H1 (cell line): Measurements from ENCODE around the gene ETFBKMT. TPM values are rescaled to one million over a fixed set of nuclear protein-coding genes. Genes with fewer than 3 reads are reported as not detected.
"Not testable (repeated sequence)": the region's sequence is repeated elsewhere in the genome, so short reads cannot be mapped to it uniquely, and the experiment has no call there.

Experiments used
- CTCF ChIA-PET: fragments of 300-600 bp; sonication (Branson Sonifier 250); formaldehyde crosslinking; loops from one replicate; lab custom pipeline; 2021; ENCODE audit not compliant: partially characterized antibody; lab: Charles Lee
- POLR2A ChIA-PET: fragments of 300-600 bp; sonication (Branson Sonifier 250); formaldehyde crosslinking; loops from one replicate; lab custom pipeline; 2021; ENCODE audit warnings: inconsistent platforms; ENCODE audit not compliant: partially characterized antibody; lab: Charles Lee
- DNase-seq, 2 experiments: peaks; one replicate each; pipeline versions ENCODE4 v3.0.0 to v3.0.0-alpha.2; 2010 to 2022; ENCODE audit warnings: low spot score in 2 of 2, low read depth in 1 of 2, mixed read lengths in 1 of 2
- FAIRE-seq: peaks from 2 replicates; lab custom pipeline; 2011; peaks lifted over from hg19 to GRCh38; lab: Jason Lieb, UNC
- H2AFZ ChIP-seq: 2 replicates; pipeline ENCODE4 v1.8.1; 2012; ENCODE audit warnings: low read length, inconsistent platforms
- H2AK5ac ChIP-seq: 2 replicates; pipeline ENCODE4 v1.6.1; 2013; ENCODE audit warnings: low read depth, low read length
- H2BK120ac ChIP-seq: replicated peaks from 2 replicates; pipeline ENCODE3; 2013; ENCODE audit warnings: low read depth, low read length, inconsistent platforms
- H2BK12ac ChIP-seq: 2 replicates; pipeline ENCODE4 v1.6.1; 2013; ENCODE audit warnings: low read depth, low read length
- H2BK15ac ChIP-seq: 2 replicates; pipeline ENCODE4 v1.6.1; 2013; ENCODE audit warnings: low read length
- H2BK20ac ChIP-seq: 2 replicates; pipeline ENCODE4 v1.6.1; 2013; ENCODE audit warnings: low read length
- H2BK5ac ChIP-seq: 2 replicates; pipeline ENCODE4 v1.6.1; 2013; ENCODE audit warnings: low read depth, low read length
- H3K14ac ChIP-seq: 2 replicates; pipeline ENCODE4 v1.6.1; 2013; ENCODE audit warnings: inconsistent platforms; ENCODE audit not compliant: insufficient read length
- H3K18ac ChIP-seq: 2 replicates; pipeline ENCODE4 v1.6.1; 2013; ENCODE audit warnings: low read length; ENCODE audit errors: extremely low read depth
- H3K23ac ChIP-seq: 2 replicates; pipeline ENCODE4 v1.6.1; 2013; ENCODE audit warnings: inconsistent platforms; ENCODE audit not compliant: insufficient read length
- H3K23me2 ChIP-seq: 2 replicates; pipeline ENCODE4 v1.6.1; 2013; ENCODE audit warnings: low read depth, low read length
- H3K27ac ChIP-seq: 2 replicates; pipeline ENCODE4 v1.6.1; 2011; ENCODE audit warnings: low read depth, low read length, inconsistent platforms
- H3K27me3 ChIP-seq, 4 experiments: replicated peaks in 1 of 4; 1 replicate in 1 of 4; 2 replicates in 3 of 4; pipeline versions ENCODE4 v1.6.1 to v1.8.1; 2011 to 2013; ENCODE audit warnings: low read length in 3 of 4, mild to moderate bottlenecking in 3 of 4, inconsistent platforms in 2 of 4, mixed read lengths in 2 of 4, moderate library complexity in 1 of 4; ENCODE audit not compliant: control insufficient read depth in 3 of 4, insufficient read depth in 3 of 4; ENCODE audit errors: extremely low read depth in 1 of 4
- H3K36me3 ChIP-seq, 4 experiments: 2 replicates each; pipeline versions ENCODE4 v1.6.1 to v1.8.1; 2011 to 2013; ENCODE audit warnings: mild to moderate bottlenecking in 4 of 4, low read length in 3 of 4, moderate library complexity in 2 of 4, control low read depth in 1 of 4, inconsistent platforms in 1 of 4; ENCODE audit not compliant: insufficient read depth in 4 of 4, control insufficient read depth in 2 of 4
- H3K4ac ChIP-seq: replicated peaks from 2 replicates; pipeline ENCODE3; 2013; ENCODE audit warnings: low read length, low read depth, mixed read lengths, inconsistent platforms; ENCODE audit not compliant: insufficient read length
- H3K4me1 ChIP-seq, 4 experiments: replicated peaks in 1 of 4; 1 replicate in 1 of 4; 2 replicates in 3 of 4; pipeline versions ENCODE4 v1.6.1 to v1.8.1; 2011 to 2013; ENCODE audit warnings: low read length in 3 of 4, inconsistent platforms in 2 of 4, mixed read lengths in 1 of 4; ENCODE audit not compliant: insufficient read depth in 4 of 4, control insufficient read depth in 3 of 4
- H3K4me2 ChIP-seq, 2 experiments: 2 replicates each; pipeline versions ENCODE4 v1.6.1 to v1.8.1; 2011 to 2013; ENCODE audit warnings: low read depth in 2 of 2, low read length in 2 of 2, control low read depth in 1 of 2, inconsistent platforms in 1 of 2, mild to moderate bottlenecking in 1 of 2; ENCODE audit not compliant: insufficient read depth in 1 of 2
- H3K4me3 ChIP-seq, 4 experiments: fragments of 200-600, 300-600 bp in 1 of 4; sonication (generic), shearing (Covaris generic), sonication (Bioruptor Twin) in 1 of 4; 2 replicates each; pipeline versions ENCODE4 v1.5.1 to v1.8.1; 2011 to 2016; ENCODE audit warnings: low read length in 4 of 4, low read depth in 3 of 4, control low read depth in 2 of 4, inconsistent platforms in 2 of 4, mild to moderate bottlenecking in 2 of 4, mixed read lengths in 1 of 4, moderate library complexity in 1 of 4; ENCODE audit not compliant: insufficient read depth in 2 of 4; ENCODE audit errors: extremely low read depth in 1 of 4
- H3K56ac ChIP-seq: replicated peaks from 2 replicates; pipeline ENCODE3; 2013; ENCODE audit warnings: low read depth, mild to moderate bottlenecking, mixed read lengths, low read length, inconsistent platforms; ENCODE audit not compliant: insufficient read length
- H3K79me1 ChIP-seq: 2 replicates; pipeline ENCODE4 v1.6.1; 2013; ENCODE audit warnings: low read depth, low read length, control low read depth
- H3K79me2 ChIP-seq, 2 experiments: 2 replicates each; pipeline versions ENCODE4 v1.6.1 to v1.8.1; 2012 to 2013; ENCODE audit warnings: low read length in 2 of 2, mild to moderate bottlenecking in 2 of 2, inconsistent platforms in 1 of 2; ENCODE audit not compliant: insufficient read depth in 2 of 2, control insufficient read depth in 1 of 2
- H3K9ac ChIP-seq, 4 experiments: replicated peaks in 1 of 4; 1 replicate in 1 of 4; 2 replicates in 3 of 4; pipeline versions ENCODE4 v1.6.1 to v1.8.1; 2011 to 2013; ENCODE audit warnings: low read depth in 3 of 4, low read length in 3 of 4, control low read depth in 2 of 4, mild to moderate bottlenecking in 2 of 4, moderate library complexity in 2 of 4, inconsistent platforms in 1 of 4; ENCODE audit errors: extremely low read depth in 1 of 4
- H3K9me3 ChIP-seq, 2 experiments: 2 replicates each; pipeline versions ENCODE4 v1.6.1 to v1.8.1; 2012 to 2013; ENCODE audit warnings: mild to moderate bottlenecking in 2 of 2, moderate library complexity in 2 of 2, control low read depth in 1 of 2, inconsistent platforms in 1 of 2, low read depth in 1 of 2, low read length in 1 of 2, mixed read lengths in 1 of 2; ENCODE audit not compliant: insufficient read depth in 2 of 2
- H4K20me1 ChIP-seq, 2 experiments: replicated peaks in 1 of 2; 2 replicates each; pipeline versions ENCODE3 to v1.8.1; 2011 to 2013; ENCODE audit warnings: inconsistent platforms in 2 of 2, low read length in 2 of 2, mild to moderate bottlenecking in 1 of 2; ENCODE audit not compliant: insufficient read depth in 2 of 2, control insufficient read depth in 1 of 2
- H4K5ac ChIP-seq: 2 replicates; pipeline ENCODE4 v1.6.1; 2013; ENCODE audit warnings: low read length, low read depth, mixed read lengths, inconsistent platforms; ENCODE audit not compliant: insufficient read length
- H4K8ac ChIP-seq: 2 replicates; pipeline ENCODE4 v1.8.0; 2013; ENCODE audit warnings: mild to moderate bottlenecking, moderate library complexity, low read length, inconsistent platforms; ENCODE audit not compliant: insufficient read depth; ENCODE audit errors: extremely low read depth
- H4K91ac ChIP-seq: replicated peaks from 2 replicates; pipeline ENCODE3; 2013; ENCODE audit warnings: low read length, mixed read lengths, inconsistent platforms; ENCODE audit not compliant: insufficient read length
- WGBS, 2 experiments: shearing (Covaris generic) in 1 of 2; methylation state at CpG; one replicate each; pipeline versions ENCODE4 v1.1.6 to v1.1.7; 2013 to 2015; ENCODE audit warnings: low lambda C conversion rate in 2 of 2, mixed read lengths in 2 of 2, inconsistent platforms in 1 of 2, low coverage in 1 of 2, missing lambda C conversion rate in 1 of 2; ENCODE audit not compliant: insufficient replicate concordance in 2 of 2, insufficient coverage in 1 of 2, insufficient read length in 1 of 2; ENCODE audit errors: extremely low coverage in 1 of 2, missing lambda C conversion rate in 1 of 2; 5-methylcytosine and 5-hydroxymethylcytosine counted together
- polyA plus RNA-seq, 7 experiments: library from polyadenylated mRNA; depleted of rRNA in 3 of 7; stranded (reverse) in 5 of 7; unstranded in 2 of 7; fragments of >200 nt in 5 of 7; fragments of 200-250 nt in 2 of 7; gene quantifications; 1 replicate in 5 of 7; 2 replicates in 1 of 7; 4 replicates in 1 of 7; pipeline versions ENCODE4 v1.2.1 to v1.2.3, GENCODE V29; 2011 to 2013; ENCODE audit warnings: missing spikeins in 2 of 7, mixed read lengths in 2 of 7
- total RNA-seq: library from RNA; stranded (reverse); fragmentation: NEBNext Ultra II Directional; extraction: Animal tissue kit (Norgen Biotek cat#: 25700); gene quantifications from 2 replicates; pipeline ENCODE4 v1.2.1, GENCODE V29; 2021

The ETFBKMT gene
- total and polyA plus RNA-seq, 2 of the 8 experiments (the other 6 are each of a cell fraction or from before 2014, with no cell fraction given) = 0.59 to 1.7 TPM

GRCh38 chr12:31669582-31669981, 10.1 kb downstream of the ETFBKMT start:
- H3K14ac ChIP-seq, H2BK12ac ChIP-seq, H4K8ac ChIP-seq, H3K9ac ChIP-seq, H3K4me1 ChIP-seq, H3K18ac ChIP-seq, H3K23ac ChIP-seq, H3K36me3 ChIP-seq, H3K4me2 ChIP-seq, H2AK5ac ChIP-seq, H2BK15ac ChIP-seq, H3K4ac ChIP-seq, H3K79me1 ChIP-seq, DNase-seq, FAIRE-seq, H3K56ac ChIP-seq, H2BK5ac ChIP-seq, H3K27me3 ChIP-seq, H2BK20ac ChIP-seq, H3K23me2 ChIP-seq, H3K27ac ChIP-seq, H4K5ac ChIP-seq, H4K20me1 ChIP-seq, H3K4me3 ChIP-seq, H4K91ac ChIP-seq, H2AFZ ChIP-seq, POLR2A ChIA-PET, H3K79me2 ChIP-seq, H2BK120ac ChIP-seq: not testable (repeated sequence)
- peaks cover 20 to 21% of the 10 kb centered on the region in 2 experiments for H3K9me3 ChIP-seq
- CTCF ChIA-PET = interaction anchor here (0.5 to 0.7 kb wide), 3 partner anchors 301 to 433 kb away, joined by 3 read pairs; no protein-coding TSS in a partner anchor
- 76% methylated on average over 2 of the region's 2 CpGs; no CpG with 5 or more reads in 1 of the 2 experiments for WGBS, 2 experiments
